ENCODE results near the gene CPT1C. TPM values are rescaled to one million over a fixed set of nuclear protein-coding genes. Genes with fewer than 3 reads are reported as not detected.

CPT1C gene
- polyA plus RNA-seq, 1 donor from 2014 or later = 204 TPM

GRCh38 chr19:49739933-49740332 is 49.0 kb downstream of the CPT1C start:
- H3K36me3 ChIP-seq (ENCODE audit: insufficient read depth, low read length) = no peaks in the 10 kb centered on the region
- H3K9me3 ChIP-seq (ENCODE audit: low read length) = no peaks in the 10 kb centered on the region
- H3K27me3 ChIP-seq (ENCODE audit: insufficient read depth, low read depth, low read length) = no peaks in the 10 kb centered on the region
- H3K27ac ChIP-seq (ENCODE audit: low read length) = no peak overlapping the region
- no peak for TF ChIP-seq CTCF (IDR thresholded peaks at IDR 0.05; ENCODE audit: poor library complexity, severe bottlenecking)
- no peak for TF ChIP-seq EP300 (conservative IDR thresholded peaks at IDR 0.05; ENCODE audit: poor library complexity, severe bottlenecking)
- TF ChIP-seq REST (IDR thresholded peaks at IDR 0.05; ENCODE audit: borderline replicate concordance) = no peak
- no peak for TF ChIP-seq EZH2 (IDR thresholded peaks at IDR 0.05; ENCODE audit: borderline replicate concordance, insufficient read depth, low read length, poor library complexity, severe bottlenecking)
- no peak for TF ChIP-seq POLR2AphosphoS5 (IDR thresholded peaks at IDR 0.05)
- TF ChIP-seq TAF1 (IDR thresholded peaks at IDR 0.05; ENCODE audit: low read depth) = no peak
- no peak for TF ChIP-seq MXI1 (conservative IDR thresholded peaks at IDR 0.05; ENCODE audit: poor library complexity, severe bottlenecking)
- no peak for TF ChIP-seq SMC3 (conservative IDR thresholded peaks at IDR 0.05; ENCODE audit: poor library complexity)
- TF ChIP-seq RAD21 (conservative IDR thresholded peaks at IDR 0.05) = no peak
- no peaks in the 10 kb centered on the region for H3K79me2 ChIP-seq (replicated peaks; ENCODE audit: insufficient read depth, low read length)
- H2AFZ ChIP-seq (ENCODE audit: low read depth, low read length) = no peak overlapping the region
- no peaks in the 10 kb centered on the region for H3K9me2 ChIP-seq (ENCODE audit: insufficient read depth, low read length)
- H3K4me3 ChIP-seq (ENCODE audit: low read length) = no peak overlapping the region
- H3K4me2 ChIP-seq (ENCODE audit: low read length) = no peak overlapping the region
- H3K9ac ChIP-seq (ENCODE audit: low read length) = no peak overlapping the region
- H3F3A ChIP-seq (ENCODE audit: insufficient read depth, low read length, poor library complexity, severe bottlenecking) = no peaks in the 10 kb centered on the region
- H4K20me1 ChIP-seq (ENCODE audit: insufficient read depth) = no peaks in the 10 kb centered on the region

GRCh38 chr19:49741210-49741844 is 50.4 kb downstream of the CPT1C start:
- Histone ChIP-seq H3K36me3 (ENCODE audit: insufficient read depth, low read length) (no peaks in the 10 kb centered on the region), H3K4me3 (ENCODE audit: low read length) (no peak overlapping the region), H3K27ac (ENCODE audit: low read length) (no peak overlapping the region), H3K4me2 (ENCODE audit: low read length) (no peak overlapping the region), H3K9ac (ENCODE audit: low read length) (no peak overlapping the region), H3F3A (ENCODE audit: insufficient read depth, low read length, poor library complexity, severe bottlenecking) (no peaks in the 10 kb centered on the region), H3K27me3 (ENCODE audit: insufficient read depth, low read depth, low read length) (no peaks in the 10 kb centered on the region), H3K9me2 (ENCODE audit: insufficient read depth, low read length) (no peaks in the 10 kb centered on the region), H3K79me2 (replicated peaks; ENCODE audit: insufficient read depth, low read length) (no peaks in the 10 kb centered on the region), H2AFZ (ENCODE audit: low read depth, low read length) (no peak overlapping the region), H4K20me1 (ENCODE audit: insufficient read depth) (no peaks in the 10 kb centered on the region), H3K9me3 (ENCODE audit: low read length) (no peaks in the 10 kb centered on the region)
- no peak for TF ChIP-seq POLR2AphosphoS5 (IDR thresholded peaks at IDR 0.05)
- no peak for TF ChIP-seq RAD21 (conservative IDR thresholded peaks at IDR 0.05)
- TF ChIP-seq EP300 (conservative IDR thresholded peaks at IDR 0.05; ENCODE audit: poor library complexity, severe bottlenecking) = no peak
- no peak for TF ChIP-seq REST (IDR thresholded peaks at IDR 0.05; ENCODE audit: borderline replicate concordance)
- TF ChIP-seq SMC3 (conservative IDR thresholded peaks at IDR 0.05; ENCODE audit: poor library complexity) = no peak
- TF ChIP-seq MXI1 (conservative IDR thresholded peaks at IDR 0.05; ENCODE audit: poor library complexity, severe bottlenecking) = no peak
- TF ChIP-seq CTCF (IDR thresholded peaks at IDR 0.05; ENCODE audit: poor library complexity, severe bottlenecking) = no peak
- TF ChIP-seq EZH2 (IDR thresholded peaks at IDR 0.05; ENCODE audit: borderline replicate concordance, insufficient read depth, low read length, poor library complexity, severe bottlenecking) = no peak
- TF ChIP-seq TAF1 (IDR thresholded peaks at IDR 0.05; ENCODE audit: low read depth) = no peak
